Femur (tissue), 1 donor: ENCODE data around the gene APLP1.
"Not testable (repeated sequence)": the region's sequence is repeated elsewhere in the genome, so short reads cannot be mapped to it uniquely, and the experiment has no call there.

Source experiments
- DNase-seq: peaks from one replicate; pipeline ENCODE4 v3.0.0-alpha.2; 2017

APLP1 gene

DNA sequence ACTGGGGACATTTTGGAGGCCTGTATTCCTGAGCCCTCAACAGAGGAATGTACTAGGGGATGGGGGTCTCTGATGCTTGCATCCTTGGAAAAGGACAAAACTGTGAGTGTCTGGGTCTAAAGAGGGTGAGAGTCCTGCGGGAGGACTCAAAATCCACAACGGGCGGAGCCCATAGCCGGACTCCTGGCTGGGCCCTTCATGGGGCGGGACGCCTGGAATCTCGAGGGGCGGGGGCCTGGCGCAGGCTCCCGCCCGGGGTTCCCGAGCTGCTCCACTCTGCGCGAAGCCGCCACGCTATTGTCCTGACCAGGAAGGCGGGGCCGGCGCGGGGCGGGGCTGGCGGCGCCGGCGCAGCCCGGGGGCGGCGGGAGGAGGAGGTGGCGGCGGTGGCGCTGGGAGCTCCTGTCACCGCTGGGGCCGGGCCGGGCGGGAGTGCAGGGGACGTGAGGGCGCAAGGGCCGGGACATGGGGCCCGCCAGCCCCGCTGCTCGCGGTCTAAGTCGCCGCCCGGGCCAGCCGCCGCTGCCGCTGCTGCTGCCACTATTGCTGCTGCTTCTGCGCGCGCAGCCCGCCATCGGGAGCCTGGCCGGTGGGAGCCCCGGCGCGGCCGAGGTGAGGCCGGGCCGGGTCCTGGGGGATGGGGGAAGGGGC lies at the start of gene APLP1:
TSS of gene APLP1 (plus strand) at position 403 of the 651 bp plus-strand sequence. CDS start at position 466, 63 bp downstream.
- DNase-seq: peak; percentile 71

DNA sequence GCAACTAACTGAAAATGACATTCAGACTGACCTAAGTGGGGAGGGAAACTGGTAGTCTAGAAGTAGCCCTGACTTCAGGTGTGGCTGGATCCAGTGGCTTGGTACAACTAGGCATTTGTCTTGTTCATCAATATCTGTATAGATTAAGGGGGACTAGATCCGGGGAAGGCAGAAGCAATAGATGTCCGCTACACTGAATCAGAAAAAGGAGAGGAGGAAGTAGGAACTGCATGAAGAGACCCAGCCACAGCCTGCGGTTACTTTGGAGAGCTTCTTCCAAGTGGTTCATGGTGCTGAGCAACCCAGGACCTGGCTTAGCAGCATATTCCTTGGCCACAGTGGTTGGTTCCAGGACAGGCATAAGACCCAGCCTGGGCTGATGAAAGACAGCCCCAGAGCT lies 45.8 kb upstream of the APLP1 start:
- no peak for DNase-seq

DNA sequence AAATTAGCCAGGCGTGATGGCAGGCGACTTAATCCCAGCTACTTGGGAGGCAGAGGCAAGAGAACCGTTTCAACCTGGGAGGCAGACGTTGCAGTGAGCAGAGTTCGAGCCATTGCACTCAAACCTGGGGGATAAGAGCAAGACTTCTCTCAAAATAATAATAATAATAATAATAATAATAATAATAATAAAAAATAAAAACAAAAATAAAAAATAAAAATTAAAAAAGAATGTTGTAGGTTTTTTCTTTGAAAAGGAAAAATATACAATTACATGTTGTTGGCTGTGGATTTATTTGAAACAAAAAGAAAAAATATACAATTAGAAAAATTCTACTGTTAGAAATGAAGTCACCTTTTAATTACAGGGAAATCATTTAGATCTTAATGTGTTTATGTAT lies 44.2 kb upstream of the APLP1 start:
- DNase-seq: no peak

DNA sequence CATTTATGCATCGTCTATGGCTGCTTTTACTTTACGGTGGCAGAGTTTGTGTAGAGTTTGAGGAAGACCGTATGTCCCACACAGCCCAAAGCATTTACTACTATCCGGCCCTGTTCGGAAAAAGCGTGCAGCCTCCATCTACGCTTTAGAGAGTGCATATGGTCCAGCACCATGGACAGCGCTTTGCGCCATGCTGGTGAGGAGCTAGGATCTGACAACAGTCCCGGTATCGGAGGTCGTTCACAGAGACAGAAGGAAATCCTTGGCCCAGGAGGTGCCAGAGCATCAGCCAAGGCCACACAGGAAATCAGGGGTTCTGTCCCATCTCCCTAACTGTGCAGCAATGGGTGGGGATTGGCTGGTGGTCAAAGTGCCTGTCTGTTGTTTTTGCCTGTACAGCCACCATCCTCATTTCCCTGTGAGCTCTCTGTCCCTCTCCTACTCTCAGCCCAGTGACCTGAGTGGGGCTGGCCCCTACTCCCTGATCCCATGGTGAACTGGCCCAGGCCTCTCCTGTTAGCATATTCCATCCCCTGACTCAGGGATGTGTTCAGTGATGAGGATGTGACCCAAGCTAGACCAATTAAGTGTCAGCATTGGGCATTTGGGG lies 39.6 kb upstream of the APLP1 start:
- peak; percentile 79 for DNase-seq

DNA sequence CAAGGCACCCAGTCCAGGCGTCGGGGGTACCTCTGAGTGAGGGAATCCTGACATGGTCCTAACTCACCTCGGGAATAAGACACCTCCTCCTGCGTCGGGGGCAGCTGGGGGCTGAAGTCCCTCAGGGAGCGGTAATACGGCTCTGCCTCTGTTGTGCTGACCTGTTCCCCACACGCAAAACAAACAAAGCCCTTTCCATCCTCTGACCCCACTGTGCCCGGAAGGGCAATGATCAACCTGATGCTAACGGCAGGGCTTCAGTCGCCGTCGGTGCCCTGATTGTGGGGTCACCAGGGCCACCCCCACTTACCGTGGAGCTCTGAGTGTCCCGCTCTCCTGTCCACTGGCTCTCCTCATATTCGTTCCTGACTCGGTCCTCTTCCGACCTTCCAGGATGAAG lies 37.4 kb upstream of the APLP1 start:
- no peak for DNase-seq

DNA sequence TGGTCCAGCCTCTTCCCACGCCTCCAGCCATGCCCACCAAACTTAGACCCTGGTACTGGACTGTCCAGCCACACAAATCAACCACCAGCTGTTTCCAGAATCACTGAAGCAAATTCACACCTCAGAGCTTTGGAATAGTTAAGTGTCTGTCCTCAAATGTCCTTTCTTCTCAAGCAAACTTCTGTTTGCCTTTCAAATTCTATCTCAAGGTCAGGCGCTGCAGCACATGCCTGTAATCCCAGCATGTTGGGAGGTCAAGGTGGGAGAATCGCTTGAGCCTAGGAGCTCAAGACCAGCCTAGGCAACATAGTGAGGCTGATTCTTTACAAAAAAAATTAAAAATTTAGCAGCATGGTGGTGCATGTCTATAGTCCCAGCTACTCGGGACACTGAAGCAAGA lies 36.3 kb upstream of the APLP1 start:
- DNase-seq: no peak

DNA sequence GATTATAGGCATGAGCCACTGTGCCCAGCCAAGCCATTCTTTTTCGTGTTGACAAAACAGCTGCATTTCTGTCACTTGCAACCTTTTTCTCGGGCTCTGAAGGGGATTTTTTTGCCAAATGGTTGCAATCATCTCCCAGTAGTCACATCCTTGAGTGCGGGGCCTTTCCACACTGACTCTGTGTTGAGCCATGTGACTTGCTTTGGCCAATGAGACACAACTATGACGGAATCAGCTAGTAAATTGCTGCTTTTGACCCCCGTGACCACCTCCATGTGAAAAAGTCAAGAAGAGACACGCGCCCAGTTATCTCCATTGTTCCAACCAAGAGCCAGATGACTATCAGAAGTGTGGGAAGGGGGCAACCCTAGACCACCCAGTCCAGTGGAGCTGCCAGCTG lies 34.4 kb upstream of the APLP1 start:
- DNase-seq: no peak

DNA sequence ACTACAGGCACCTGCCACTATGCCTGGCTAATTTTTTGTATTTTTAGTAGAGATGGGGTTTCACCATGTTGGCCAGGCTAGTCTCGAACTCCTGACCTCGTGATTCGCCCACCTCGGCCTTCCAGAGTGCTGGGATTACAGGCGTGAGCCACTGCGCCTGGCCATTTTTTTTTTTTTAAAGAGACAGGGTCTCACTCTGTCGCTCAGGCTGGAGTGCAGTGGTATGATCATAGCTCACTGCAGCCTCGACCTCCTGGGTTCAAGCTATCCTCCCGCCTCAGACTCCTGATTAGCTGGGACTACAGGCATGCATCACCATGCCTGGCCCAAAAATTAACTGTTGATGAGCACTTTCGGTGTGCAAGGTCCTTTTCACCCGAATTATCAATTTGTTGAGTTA lies 32.3 kb upstream of the APLP1 start:
- not testable (repeated sequence) for DNase-seq

DNA sequence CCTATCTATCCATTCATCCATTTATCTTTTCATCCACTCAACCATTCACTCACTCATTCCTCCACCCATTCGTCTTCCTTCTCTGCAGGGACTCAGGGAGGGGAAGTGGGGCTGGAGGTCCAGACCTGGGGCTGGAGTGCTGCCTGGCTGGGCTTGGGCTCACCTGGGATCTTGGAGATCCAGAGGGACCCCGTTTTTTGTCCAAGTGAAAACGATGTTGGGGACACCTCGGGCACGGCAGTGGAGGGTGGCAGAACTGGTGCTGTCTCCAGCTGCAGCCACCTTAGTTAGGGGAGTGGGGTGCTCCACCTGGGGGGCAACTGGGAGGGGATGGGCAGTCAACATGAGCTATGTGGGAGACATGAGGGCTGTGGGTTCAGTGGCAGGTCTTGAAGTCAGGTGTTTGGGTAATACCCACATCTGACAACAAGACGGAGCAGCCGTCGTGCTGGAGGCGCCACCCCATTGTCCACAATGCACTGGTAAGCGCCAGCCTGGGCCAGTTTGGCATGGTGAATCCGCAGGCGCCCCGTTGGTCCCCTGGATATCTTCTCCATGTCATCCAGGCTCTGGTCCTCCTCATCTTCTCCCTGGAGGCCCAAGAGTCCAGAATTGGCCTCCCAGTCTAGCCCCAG lies 26.3 kb upstream of the APLP1 start:
- no peak for DNase-seq

DNA sequence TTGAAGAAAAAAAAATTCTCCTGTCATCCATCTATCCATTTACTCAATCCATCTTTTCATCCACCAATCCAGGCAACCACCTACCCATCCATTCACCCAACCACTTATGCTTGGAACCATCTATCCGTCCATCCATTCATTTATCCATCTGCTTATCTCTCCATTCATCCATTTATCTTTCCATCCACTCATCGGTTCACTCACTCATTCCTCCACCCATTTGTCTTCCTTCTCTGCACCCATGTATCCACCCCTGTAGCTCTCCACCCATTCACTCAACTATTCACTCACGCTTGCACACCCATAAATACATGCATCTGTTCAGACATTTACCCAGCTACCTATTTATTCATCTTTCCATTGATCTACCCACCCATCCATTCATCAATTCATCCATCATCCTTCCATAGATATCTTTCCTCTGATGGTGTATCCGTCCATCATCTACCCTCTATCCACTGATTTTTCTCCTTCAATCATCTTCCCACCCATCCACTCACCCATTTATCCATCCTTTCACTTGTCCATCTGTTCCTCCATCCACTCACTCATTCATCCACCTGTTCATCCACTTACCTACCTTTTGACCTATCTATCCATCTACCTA lies 25.6 kb upstream of the APLP1 start:
- no peak for DNase-seq

DNA sequence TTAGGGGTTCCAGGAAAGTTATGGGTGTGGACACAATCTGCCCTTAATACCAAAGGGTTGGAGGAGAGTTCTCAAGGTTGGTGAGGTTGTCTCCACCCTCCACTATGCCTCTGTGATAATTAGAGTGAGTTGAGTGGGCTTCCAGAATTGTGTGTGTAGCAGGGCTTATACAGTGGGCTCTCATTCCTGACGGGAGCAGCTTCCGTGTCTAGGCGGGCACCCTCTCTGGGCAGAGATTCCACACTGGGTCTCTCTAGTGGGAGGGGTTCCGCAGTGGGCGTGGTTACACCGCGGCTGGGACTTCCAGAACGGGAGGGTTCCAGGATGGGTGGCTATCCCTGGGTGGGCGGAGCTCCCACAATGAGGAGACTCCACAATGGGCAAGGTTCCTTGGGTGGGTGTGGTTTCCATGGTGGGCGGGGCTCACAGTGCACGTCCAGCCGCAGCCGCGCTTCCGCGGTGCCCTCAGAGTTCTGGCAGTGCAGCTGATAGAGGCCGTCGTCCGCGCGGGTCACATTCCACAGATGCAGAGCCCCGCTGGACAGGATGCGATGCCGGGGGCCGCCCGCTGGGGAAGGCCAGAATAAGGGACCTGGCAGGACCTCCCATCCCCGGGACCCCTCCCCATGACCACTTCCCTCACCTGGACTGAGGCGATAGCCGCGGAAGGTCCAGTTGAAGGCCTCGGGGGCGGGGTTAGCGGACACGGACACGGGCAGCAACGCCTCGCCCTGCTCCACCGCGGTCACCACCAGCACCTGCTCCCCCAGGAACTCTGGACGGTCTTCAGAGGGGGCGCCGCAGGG lies 24.5 kb upstream of the APLP1 start:
- DNase-seq: no peak

DNA sequence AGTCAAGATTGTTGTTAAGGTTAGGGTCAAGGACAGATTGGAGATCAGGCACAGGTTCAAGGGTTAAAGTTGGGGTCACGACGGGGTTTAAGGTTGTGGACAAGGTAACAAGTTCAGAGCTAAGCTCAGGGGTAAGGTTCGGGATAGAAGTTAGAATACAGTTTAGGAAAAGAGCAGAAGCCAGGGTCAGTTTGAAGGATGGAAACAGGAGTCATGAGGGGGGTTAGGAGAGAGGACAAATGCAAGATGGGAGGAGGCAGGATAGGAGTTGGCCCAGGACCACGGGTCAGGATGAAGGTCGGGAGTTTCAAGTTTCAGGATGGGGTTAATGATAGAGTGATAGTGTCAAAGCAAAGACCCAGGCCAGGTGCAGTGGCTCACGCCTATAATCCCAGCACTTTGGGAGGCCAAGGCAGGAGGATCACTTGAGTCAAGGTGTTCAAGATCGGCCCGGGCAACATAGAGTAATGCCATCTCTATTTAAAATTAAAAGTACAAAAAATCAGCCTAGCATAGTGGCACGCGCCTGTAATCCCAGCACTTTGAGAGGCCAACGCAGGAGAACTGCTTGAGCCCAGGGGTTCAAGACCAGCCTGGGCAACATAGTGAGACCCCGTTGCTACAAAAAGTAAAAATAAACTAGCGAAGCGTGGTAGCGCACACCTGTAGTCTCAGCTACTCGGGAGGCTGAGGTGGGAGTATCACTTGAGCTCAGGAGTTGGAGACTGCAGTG lies 23.7 kb upstream of the APLP1 start:
- DNase-seq: no peak

DNA sequence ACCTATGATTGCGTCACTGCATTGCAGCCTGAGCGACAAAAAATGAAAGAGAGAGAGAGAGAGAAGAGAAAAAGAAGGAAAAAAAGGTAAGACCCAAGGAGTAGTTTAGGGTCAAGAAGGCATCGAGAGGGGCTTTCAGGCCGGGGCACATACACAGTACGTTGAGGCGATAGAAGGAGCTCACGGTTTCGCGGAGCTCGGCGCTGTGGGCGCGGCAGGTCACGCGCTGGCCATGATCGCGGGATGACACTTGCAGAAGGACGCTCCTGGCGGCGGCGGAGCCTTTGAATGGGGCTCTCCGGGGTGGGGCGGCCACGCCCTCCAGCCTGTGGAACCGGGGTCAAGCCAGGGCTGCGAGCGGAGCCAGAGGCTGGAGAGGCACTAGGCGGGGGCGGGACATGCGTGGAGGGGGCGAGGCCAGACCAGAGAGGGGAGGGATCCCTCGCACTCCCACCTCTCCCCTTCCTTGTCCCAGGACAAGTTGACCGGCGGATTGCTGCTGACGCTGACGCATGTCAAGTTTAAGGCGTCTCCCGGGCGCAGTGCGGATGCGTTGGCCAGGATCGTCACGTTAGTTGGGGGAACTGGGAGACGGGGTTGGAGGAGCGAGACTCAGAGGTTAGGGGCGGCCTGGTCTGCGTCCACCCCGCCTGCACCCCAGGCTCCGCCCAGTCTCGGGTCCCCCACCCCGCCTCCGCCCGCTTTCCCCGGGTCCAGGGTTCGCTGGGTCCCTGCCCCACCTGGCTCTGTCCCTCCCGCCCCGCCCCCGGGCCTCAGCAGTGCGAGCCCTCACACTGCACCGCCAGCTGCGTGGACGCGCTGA lies 22.9 kb upstream of the APLP1 start:
- DNase-seq: no peak

DNA sequence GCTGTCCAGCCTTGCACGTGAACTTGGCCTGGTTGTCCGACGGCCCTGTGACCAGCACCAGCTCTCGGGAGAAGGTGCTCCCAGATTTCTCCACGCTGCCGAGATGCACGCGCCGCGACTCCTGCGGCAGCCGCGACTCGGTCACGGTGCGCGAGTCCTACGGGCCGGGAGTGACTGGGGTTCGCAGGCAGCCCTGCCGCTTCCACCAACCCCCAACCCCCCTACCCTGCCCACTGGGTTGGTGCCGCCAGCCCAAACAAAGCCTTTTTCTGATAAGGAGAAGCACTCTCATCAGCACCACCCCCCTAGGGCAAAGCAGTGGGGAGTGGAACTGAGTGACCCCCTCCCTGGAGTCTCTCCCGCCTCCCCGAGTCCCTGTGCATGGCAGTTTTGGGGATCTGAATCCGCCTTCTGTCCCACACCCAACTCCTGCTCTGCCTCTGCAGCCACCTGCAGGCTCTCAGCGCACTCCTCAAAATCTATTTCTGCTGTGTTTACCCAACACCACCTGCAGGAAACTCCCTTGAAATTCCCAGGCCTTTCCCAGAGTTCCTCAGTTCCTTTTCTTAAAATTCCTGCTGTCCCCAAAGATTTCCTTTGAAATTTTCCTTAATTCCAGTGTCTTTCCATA lies 22.2 kb upstream of the APLP1 start:
- DNase-seq: no peak

DNA sequence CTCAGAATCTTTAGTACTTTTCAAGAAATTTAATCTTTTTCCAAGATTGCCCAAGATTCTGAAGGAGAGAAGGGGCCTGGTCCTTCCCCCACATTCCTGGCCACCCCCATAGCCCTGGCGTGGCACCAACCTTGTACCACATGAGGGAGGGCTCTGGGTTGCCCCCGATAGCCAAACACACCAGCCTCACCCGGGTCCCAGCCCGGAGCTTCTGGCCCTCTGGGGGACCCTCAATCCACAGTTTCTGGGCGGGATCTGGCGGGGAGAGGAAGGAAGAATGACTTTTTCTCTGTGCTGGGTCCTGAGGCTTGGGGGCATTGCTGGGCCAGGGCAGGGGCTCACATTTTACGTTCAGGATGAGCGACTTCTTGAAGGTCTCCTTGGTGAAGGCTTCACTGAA lies 20.5 kb upstream of the APLP1 start:
- no peak for DNase-seq

DNA sequence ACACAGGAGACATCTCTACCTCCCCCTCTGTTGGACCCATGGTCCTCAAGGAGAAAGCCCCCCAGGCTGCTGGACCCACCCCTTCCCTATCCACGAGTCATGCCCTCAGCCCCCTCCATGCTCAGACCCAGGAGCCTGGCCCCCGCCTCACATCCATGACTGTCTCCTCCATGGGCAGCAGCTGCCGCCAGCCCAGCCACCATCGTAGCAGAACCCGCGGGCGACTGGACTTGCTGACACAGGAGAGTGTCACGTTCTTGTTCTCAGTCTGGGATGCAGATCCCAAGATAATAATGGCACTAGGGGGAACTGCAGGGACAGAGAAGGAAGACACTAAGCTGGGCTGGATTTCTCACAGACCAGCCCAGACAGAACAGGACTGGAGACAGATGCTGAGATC lies 19.9 kb upstream of the APLP1 start:
- no peak for DNase-seq

DNA sequence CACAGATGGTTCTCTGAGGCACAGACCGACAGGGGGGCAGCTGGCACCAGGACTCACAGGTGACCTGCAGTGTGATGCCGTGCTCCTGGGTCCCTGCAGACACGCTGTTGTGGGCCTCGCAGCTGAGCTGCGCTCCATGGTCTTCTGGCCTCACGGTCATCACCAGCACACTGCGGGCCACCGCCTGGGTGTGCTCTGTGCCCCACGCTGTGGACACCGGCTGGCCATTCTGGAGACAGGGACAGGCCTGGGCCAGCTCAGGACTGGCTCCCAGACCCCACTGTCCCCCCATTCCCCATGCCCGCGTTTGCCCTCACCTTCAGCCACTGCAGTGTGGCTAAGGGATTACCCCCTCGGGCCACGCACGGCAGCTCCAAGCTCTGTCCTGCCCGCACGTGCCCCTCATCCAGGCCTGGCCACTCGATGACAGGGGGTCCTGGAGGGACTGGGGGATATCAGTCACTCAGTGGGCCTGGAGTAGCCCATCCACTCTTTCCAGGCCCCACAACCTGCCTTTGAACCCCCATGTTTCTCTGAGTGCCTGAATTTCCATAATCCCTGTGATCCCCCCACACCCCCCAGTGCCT lies 19.4 kb upstream of the APLP1 start:
- no peak for DNase-seq

DNA sequence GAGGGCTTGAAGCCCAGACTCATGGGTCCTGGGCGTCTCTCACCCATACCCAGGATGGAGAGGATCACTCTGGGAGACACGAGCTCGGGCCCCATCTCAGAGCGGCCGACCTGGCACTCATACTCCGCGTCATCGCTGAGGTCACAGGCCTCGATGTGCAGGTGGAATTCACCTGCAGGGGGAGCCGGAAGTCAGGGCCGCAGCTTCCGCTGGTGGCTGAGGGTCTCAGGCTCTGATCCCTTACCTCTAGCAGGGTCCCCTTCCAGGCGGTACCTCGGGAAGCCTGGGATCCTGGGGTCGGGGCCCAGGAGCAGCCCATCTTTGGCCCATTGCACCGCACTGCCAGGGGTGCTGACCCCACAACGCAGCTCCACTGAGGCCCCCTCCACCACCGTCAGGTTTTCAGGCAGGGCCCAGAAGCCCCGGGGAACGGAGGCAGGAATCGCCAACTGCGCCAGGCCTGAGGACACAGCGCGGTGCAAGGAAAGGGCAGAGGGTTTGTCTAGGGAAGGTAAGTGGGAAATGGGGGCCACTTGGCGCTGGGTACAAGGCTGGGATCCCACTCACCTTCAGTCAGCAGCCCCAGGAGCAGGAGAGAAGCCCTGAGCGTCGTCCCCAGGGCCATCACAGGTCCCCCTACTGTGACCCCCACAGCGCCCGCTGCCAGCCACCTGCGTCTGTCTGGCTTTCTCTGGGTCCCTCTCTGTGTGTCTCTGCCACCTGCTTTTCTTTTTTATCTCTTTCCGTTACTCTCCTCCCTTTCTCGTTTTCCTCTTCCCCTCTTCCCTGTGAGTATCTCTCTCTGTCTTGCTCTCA lies 17.0 kb upstream of the APLP1 start:
- DNase-seq: no peak

DNA sequence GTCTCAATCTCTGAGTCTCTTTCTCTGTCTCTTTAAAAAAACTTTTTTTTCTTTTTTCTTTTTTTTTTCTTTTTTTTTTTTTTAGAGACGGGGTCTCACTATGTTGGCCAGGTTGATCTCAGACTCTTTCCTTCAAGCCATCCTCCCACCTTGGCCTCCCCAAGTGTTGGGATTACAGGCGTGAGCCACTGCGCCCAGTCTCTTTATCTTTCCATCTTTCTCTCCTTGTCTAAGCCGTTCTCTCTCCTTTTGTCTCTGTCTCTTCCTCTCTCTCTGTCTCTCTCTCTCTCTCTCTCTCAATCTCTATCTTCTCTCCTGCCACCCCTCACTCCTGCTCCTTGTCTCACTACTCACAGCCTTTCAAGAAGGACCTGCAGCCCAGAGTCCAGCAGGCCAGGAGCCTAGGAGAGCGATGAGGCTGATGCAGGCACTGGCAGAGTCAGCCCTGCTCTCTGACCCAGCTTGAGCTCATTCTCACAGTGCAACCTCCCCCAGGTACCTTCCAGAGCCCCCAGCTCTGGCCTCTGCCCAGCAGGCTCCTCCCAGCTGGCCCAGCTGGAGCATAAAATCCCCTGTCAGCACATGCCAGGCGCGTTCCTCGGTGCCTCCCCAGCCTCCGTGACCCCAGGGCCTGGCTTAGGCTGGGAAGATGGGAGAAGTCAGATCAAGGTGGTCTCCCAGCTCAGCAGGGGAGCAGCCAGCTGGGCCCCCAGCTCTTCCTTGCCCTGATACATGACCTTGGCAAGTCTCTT lies 16.2 kb upstream of the APLP1 start, which contains the start of gene NPHS1:
TSS of gene NPHS1 (minus strand) at position 476 of the 752 bp plus-strand sequence. CDS start 667 bp downstream, outside the sequence.
- DNase-seq: no peak
